Epidermal melanocyte (primary cell): Measurements from ENCODE around the gene PLA2G12A.

Experiments
- DNase-seq: peaks from one replicate; pipeline ENCODE4 v3.0.0; 2011; ENCODE audit warnings: low spot score; ENCODE audit not compliant: insufficient read length

PLA2G12A gene

DNA sequence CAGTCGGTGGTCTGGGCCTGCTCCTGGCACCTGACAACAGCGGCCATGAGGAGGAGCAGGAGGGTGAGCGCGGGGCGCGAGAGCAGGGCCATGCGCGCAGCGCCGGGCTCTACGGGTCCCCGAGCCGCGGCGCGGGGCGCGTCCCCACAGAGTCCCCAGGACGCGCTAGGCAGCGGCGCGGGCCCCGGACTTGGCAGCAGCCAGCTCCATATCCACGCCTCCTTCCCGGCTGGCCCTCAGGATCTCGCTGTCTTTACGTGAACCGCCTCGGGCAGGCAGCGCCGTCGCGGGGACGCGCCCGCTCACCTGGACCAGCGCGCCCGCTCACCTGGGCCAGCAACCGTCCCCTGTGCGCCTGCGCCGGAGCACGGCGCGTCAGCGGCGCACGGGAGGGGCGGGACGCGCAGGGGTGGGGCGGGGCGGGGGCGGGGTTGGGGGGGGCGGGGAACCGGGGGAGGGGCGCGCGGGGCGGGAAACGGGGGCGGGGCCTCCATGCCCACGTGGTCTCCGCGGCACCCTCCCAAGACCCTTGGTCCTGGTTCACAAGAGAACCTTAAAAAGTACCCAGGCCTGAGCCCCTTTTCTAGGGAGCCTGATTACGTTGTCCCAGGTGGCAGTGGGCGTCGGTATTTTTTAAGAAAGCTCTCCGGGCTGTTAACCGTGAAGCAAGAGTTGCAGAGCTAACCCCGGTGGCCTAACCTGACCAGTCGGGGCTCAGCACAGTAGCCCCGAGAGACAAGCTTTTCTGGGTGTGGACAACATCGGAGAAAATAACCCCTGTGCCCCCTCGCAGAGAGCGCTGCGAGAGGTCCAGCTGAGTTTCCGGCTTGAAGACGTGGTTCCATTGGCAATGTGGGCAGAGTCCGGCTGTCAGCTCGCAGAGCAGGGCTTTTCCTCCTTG, at the start of gene PLA2G12A:
Gene PLA2G12A, minus strand, starts transcription at position 353 of the 901 bp plus-strand sequence. Its CDS starts 261 bp downstream, at position 92.
- peak; percentile 38 for DNase-seq

DNA sequence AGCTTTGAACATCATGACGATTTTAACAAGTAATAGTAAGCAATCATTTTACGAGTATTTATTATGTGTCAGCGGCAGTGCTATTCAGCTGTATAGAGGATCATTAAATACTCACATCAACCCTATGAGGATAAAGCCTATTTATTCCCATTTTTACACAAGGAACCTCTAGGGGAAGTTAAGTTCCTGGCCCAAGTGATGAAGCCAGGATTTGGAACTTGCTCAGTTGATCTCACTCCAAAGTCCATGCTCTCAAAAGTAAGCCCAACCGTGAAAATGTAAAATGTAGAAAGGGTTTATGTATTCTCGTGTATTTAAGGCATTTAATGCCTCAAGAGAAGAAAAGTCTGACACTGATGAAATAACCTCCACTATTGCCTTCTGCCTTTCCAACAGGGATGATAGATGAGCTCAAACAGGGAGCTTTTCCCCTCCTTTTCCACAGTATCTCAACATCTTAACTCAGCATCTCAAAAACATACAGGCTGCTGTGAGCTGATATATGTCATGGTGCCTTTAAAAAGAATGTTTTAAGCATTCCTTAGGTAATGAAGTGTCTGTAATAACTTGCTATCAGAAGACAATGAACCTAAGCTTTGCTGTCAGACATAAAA, 35.0 kb upstream of the PLA2G12A start:
- DNase-seq: no peak

DNA sequence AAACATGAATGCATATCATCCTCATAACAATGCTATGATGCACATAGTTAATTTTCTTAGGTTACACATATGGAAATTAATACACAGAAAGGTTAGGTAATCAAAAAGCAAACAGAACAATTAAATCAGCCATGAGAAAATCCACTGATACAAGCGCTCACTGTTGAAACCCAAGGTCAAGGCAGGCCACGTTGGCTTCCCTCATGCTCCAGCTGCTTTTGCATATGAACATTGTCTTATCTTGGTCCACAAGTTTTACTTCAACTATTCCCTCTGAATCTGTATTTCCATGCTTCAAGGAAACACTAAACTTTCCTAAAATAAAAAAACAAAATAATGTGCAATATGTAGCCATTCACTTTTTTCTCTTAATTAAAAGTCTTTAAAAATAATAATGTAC, 34.5 kb upstream of the PLA2G12A start:
- no peak for DNase-seq

DNA sequence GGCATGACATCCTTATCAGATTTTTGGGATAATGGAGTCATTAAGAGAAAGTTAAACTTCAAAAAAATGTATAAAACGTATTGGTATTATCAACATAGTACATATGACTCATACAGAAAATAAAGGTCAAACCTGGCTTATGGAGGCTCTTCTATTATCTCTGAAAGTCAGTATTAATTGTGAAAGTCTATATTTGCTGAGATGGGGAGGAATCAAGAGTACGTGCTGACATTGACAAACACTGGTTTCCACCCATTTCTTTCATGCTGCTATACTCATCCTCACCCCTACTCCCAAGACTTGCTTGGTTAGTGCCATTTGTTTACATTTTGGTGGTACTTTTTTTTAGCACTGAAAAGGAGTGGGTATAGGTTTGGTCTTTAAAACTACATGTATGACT, 30.8 kb upstream of the PLA2G12A start:
- no peak for DNase-seq

DNA sequence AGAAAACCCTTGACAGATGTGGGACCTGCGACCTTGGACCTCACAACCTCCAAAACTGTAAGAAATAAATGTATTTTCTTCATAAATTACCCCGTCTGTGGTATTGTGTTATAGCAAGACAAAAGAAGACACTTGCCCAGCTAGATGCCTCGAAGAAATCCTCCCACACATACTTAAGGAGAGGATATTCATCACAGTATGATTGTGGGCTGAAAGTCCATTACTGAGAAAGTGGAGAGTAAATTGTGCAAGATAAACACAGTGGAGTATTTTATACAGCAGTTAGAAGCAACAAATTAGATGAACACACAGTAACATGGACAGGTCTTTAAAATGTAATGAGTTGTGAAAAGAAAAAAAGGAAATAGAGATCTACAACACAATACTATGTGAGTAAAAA, 25.8 kb upstream of the PLA2G12A start:
- DNase-seq: no peak

DNA sequence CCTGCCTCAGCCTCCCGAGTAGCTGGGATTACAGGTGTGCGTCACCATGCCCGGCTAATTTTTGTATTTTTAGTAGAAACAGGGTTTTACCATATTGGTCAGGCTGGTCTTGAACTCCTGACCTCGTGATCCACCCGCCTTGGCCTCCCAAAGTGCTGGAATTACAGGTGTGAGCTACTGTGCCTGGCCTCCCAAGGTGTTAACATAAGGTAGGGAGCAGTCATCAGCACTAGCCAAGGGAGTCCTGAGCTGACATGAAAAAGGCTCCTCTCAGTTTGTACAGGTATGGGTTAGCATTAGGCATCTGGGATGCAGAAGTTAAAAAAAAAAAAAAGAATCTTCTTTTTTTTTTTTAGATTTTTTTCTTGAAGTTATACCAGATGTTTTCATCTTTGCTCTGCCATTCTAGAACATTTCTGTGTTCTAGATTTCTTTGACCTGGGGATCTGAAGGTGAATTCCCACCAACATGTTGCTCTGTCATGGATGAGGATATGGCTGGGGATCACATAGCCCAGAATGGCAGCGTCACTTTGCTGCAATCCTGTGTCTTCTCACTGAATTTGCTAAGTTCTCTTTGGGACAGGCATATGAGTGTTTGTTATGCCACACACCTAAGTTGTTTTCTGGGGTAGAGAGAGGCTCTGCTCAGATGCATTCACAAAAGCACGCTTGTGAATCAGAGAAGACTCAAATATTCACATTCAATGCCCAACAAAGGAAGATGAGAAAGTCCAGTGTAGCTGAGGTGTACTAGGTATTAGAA, 24.4 kb upstream of the PLA2G12A start:
- no peak for DNase-seq

DNA sequence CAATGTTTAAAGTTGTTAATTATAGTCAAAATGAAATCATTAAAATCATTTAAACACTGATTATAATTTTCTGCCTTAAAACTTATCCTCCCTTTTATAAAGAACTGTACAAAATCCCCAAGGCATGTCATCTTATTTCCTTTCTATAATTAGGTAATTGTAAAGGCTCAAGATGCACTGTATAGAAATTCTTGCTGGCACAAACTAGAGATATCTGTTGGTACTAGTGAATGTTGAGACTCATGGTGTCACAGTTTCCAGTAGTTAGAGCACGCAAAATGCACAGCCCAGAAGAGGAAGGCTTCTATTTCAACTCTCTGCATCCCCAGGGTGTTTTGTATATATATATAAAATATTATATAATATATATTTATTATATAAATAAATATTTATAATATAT, 22.7 kb upstream of the PLA2G12A start:
- no peak for DNase-seq

DNA sequence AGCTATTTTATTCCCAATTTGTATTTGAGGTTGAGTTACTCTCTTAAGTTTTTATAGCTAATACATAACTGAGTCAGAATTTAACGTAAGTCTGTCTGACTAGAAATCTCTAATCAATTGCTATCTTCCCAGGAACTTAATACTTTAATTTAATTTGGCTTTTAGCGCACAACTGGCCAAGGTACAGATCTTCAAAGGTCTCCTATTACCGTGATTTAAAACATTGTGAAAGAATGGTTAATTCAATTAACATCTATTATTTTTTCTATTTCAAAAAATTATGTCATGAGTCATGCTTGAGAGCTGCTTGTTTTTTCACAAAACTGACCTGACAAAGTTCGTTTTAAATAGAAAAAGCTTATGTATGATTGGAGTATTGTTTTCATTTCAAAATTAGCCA, 22.0 kb upstream of the PLA2G12A start:
- DNase-seq: no peak

DNA sequence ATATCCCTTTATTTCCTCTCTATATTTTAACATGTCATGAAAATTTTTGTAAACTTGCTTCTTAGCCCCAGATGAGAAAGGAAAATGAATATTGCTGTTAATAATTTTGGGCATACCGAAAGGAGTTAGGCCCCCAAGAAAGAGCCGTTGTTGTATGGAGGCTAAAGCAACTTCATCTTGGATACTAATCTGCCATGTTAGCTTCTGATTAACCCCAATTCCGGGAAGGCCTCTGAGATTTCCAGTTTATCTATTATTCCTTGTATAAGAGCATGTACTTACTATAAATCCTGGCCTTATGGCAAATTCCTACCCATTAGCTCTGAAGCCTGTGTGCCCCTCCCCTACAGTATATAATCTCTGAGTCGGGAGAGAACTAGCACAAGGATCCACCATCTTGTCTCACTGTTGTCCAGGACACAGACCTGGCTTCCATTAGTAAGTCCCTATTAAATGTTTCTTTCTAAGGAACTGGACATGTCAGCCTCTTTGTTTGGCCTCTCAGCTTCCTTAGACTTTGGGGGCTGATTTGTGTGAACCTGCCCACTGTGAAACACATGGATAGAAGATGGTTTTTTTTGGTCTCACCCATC, 20.9 kb upstream of the PLA2G12A start:
- DNase-seq: no peak

DNA sequence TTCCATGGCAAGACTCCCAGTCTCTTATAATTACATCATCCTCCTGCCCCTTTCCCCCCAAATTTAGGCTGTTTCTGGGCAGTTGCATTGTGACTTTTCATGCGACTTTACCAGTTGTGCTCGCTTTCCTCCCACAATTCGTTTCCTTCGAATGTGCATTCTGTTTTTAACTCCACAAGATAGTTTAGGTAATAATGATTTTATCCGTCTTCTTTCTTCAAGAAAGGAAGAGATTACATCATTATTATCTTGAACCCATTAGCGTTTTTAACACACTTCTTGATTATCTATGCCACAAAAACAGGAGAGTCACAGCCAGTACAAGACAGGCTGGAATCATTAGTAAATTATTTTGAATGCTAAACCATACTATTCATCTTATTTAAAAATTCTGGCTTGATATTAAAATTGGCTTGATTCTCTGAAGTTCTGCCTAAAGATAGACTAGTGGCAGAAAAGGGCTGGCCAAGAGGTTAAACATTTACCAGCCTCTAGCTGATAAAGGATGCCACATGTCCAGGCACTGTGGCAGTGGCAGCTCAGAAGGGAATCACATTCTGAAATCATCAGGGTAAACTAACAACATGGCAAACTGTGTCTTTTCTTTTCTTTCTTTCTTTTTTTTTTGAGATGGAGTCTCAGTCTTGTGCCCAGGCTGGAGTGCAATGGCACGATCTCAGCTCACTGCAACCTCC, 19.7 kb upstream of the PLA2G12A start:
- no peak for DNase-seq

DNA sequence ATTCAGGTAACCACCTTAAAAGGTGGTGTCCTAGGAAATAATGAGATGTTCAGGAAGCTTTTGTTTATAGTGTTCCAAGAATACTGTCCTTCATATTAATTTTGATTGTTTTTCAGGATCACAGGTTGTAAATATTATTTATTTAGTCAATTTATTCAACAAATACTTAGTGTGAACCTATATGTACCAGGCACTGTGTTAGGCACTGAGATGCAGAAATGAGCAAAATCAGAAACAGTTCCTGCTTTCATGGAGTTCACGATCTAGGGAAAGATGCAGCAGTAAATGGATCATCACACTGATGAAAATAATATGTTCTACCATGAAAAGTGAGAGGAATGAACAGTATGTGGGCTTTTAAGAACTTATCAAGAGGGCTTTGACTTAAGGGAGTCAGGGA, 18.2 kb upstream of the PLA2G12A start:
- no peak for DNase-seq

DNA sequence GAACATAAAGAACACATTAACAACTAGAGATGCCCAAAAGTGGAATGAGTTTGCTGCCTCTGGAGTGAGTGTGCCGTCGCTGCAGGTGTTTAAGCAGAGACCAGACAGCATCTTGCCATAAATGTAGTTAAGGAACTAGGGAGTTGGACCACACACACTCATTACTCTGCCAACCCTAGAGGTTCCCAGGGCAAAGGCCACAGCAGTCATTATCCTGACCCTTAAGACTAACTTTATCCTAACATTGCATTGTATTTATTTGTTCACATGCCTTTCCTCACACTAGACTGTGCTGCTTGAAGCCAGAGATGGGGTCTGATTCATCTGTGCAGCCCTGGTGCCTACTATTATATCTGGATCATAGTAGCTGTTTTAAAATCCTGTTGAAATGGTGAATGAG, 16.9 kb upstream of the PLA2G12A start:
- no peak for DNase-seq

DNA sequence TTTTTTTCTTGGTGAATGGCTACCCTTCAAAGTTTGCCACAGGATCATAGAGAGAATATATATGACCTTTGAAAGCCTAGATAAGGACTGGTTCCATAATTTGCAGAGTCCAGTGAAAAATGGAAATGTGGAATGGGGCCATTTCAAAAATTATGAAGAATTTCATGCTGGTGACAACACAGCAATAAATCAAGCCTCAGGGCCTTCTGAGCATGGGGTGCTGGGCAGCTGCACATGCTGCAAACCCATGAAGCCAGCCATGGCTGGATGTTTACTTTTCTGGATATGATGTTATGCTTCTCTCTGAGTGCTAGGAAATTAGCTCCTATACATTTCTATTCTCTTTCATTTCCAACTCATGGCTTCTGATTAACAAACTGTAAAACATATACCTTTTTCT, 16.0 kb upstream of the PLA2G12A start:
- DNase-seq: no peak

DNA sequence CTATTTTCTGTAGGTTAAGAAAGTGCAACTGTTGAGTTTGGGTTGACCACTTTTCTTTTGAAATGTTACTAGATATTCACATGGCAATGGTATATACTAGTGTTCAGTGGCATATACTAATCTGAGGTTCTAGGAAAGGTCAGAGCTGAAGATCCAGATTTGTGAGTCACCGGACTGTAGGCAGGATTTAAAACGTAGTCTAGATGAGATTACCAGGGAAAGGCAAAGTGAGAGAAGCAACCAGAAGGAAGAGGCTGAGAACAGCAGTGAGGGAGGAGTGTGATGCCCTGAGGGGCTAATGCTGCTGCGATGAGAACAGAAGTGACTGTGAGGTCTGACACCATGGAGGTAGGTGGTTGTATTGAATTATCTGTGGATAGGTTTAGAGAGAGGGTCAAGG, 9.7 kb upstream of the PLA2G12A start:
- no peak for DNase-seq

DNA sequence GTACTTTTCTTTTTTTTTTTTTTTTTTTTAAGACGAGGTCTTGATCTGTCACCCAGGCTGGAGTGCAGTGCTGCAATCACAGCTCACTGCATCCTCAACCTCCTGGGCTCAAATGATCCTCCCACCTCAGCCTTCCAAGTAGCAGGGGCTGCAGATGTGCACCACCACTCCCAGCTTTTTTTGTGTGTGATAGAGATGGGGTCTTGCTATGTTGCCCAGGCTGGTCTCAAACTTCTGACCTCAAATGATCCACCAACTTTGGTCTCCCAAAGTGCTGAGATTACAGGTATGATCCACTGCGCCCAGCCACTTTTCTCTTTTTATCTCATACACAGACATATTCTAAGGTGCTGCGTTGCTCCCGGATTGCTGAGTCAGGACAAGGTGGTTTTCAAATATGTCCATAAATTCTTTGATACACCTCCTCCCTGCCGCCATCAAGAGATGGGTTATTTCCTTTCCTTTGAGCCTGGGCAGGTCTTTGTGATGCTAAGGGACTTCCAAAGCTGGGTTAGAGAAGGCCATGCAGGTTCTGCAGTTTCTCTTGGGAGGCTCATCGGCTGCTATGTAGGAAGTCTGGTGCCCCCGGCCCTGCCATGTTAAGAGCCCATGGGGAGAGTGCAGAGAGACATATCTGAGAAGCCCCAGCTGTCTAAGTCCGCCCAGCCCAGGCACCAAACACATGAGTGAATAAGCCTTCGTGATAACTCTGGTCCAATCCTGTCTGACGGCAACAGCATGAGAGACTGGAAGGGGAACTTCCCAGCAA, 8.4 kb upstream of the PLA2G12A start:
- no peak for DNase-seq

DNA sequence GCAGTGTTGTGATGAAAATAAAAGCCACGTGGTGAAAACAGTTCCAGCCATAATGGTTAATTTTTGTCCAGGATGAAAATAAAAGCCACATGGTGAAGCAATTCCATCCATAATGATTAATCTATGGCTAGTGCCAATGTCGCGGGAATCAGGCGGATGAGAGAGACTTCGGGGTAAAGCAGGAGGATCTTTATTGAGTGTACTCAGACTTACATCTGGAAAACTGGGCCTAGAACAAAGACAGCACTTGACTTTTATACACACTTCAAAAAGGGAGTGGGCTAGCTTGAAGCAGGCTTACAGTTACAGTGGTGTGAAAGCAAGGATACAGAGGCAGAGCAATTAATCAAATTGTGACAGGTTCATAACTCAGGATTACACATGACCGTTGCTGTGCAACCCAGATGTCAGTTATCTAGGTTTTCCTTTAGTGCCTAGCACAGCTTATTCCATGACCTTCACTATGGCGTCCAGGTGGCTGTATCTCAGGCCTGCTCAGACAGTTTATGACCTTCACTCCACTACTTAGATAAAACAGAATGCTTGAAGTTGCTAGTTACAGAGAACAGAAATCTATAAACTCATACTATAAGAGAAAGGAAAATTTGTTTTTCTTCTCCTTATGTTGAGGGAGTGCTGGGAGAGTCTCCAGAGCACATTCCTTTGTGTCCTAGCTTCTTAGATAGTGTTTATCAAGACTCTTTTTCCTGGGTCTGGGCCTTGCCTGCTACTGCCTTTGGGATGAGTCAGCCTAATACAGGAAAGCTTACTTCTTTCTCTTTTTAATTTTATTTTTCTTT, 5.9 kb upstream of the PLA2G12A start:
- no peak for DNase-seq

DNA sequence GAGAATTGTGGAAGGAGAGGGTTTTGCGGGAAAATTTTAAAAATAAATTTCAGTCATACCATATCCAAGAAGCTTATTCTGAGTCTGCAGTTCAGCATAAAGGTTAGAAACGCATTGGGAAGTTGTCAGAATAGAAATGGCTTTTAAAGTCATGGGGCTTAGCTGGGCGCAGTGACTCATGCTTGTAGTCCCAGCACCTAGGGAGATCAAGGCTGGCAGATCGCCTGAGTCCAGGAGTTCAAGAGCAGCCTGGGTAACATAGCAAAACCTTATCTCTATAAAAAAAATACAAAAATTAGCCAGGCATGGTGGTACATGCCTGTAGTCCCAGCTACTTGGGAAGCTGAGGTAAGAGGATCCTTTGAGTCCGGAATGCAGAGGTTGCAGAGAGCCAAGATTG, 3.9 kb upstream of the PLA2G12A start:
- no peak for DNase-seq

DNA sequence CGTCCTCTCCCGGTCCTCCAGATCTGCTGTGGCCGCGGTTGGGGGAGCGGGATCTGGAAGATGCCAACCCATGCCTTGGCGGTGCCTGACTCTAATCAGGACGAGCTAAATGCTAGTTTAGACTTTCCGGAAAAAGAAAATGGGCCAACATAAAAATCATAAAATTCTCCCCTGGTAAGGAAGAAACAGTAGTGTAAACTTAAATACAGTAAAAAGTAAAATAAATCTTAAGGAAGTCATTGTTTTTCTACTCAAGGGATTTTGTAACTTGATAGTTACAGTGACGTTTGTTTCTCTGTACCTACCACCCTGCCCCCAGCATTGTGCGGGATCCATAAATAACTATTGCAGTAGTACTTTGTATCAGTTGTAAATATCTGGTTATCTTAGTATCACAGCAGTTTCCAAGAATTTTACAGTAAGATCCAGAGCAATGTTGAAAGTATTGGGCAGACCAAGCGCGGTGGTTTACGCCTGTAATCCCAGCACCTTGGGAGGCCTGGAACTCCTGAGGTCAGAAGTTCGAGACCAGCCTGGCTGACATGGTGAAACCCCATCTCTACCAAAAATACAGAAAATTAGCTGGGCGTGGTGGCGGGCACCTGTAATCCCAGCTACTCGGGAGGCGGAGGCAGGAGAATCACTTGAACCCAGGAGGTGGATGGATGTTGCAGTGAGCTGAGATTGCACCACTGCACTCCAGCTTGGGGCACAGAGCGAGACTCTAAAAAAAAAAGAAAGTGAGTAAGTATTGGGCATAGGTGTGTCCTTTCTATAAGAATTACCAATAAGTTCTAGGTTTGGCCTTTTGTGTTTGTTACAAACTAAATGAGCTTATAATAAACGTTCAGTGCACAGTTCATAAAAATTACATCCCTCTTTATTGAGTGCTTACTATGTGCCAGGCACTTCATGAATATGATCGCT, 1.0 kb upstream of the PLA2G12A start:
- no peak for DNase-seq
